ENCODE data around the gene PLCB4. TPM values are rescaled to one million over a fixed set of nuclear protein-coding genes. Genes with fewer than 3 reads are reported as not detected.
"Not testable (repeated sequence)": the region's sequence is repeated elsewhere in the genome, so short reads cannot be mapped to it uniquely, and the experiment has no call there.

The PLCB4 gene
- not detected for total RNA-seq

- ChIA-PET POLR2A (no interaction called here), CTCF (no interaction called here)
Measured at GRCh38 chr20:9068841-9069663, at the start of gene PLCB4. Gene PLCB4, plus strand, starts transcription at chr20:9069087. Its CDS starts 238,728 bp downstream, at chr20:9307815.

- CTCF ChIA-PET: interaction anchor here (0.5 to 1.0 kb wide), 2 partner anchors 65 to 82 kb away, joined by 3 read pairs; no protein-coding TSS in a partner anchor
- POLR2A ChIA-PET: no interaction called here
Measured at GRCh38 chr20:9019833-9020232, 49.1 kb upstream of the PLCB4 start.

GRCh38 chr20:9021216-9021615 lies 47.7 kb upstream of the PLCB4 start:
- CTCF ChIA-PET: no interaction called here
- POLR2A ChIA-PET: no interaction called here

GRCh38 chr20:9021699-9022098 lies 47.2 kb upstream of the PLCB4 start:
- CTCF ChIA-PET: no interaction called here

GRCh38 chr20:9022376-9022775 lies 46.5 kb upstream of the PLCB4 start:
- ChIA-PET CTCF (no interaction called here), POLR2A (no interaction called here)

More at GRCh38 chr20:9021699-9022098, 47.2 kb upstream of the PLCB4 start:
- POLR2A ChIA-PET: no interaction called here

GRCh38 chr20:9024606-9025005 lies 44.3 kb upstream of the PLCB4 start:
- POLR2A ChIA-PET: no interaction called here
- CTCF ChIA-PET: no interaction called here

DNA sequence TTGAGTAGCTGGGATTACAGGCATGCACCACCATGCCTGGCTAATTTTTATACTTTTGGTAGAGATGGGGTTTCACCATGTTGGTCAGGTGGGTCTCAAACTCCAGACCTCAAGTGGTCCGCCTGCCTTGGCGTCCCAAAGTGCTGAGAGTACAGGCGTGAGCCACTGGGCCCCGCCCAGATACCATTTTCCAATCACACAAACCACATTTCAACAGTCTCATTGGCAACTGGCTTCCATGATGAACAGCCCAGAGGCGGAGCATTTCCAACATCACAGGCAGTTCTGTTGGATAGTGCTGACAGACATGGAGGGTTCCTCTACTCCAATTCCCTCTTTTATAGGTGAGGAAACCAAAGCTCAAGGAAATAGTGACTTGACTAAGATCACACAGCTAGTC lies 43.9 kb upstream of the PLCB4 start:
- ChIA-PET CTCF (interaction anchor here (0.7 kb wide), 1 partner anchor 172 kb away, joined by 3 read pairs; no protein-coding TSS in a partner anchor), POLR2A (no interaction called here)

GRCh38 chr20:9025643-9026042 lies 43.2 kb upstream of the PLCB4 start:
- CTCF ChIA-PET: interaction anchor here (0.7 kb wide), 1 partner anchor 171 kb away, joined by 3 read pairs; no protein-coding TSS in a partner anchor
- POLR2A ChIA-PET: no interaction called here

DNA sequence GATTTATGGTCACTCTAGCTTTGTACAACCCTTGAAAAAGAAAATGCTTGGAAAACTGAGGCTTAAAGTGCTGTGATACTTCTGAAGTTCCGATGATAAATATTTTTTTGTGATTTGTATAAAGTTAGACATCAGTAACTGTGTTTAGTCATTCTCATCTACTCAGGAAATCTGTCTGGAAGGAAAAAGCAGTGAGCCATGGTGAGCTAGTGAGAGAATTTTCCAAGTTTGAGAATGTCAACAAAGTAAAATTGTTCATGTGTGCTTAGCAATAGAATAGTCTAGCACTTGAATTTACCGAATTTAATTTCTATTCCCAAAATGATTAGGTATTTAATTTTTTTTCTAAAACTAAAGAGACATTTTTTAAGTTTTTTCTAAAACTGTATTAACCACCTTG lies 41.3 kb upstream of the PLCB4 start:
- ChIA-PET CTCF (no interaction called here), POLR2A (no interaction called here)

DNA sequence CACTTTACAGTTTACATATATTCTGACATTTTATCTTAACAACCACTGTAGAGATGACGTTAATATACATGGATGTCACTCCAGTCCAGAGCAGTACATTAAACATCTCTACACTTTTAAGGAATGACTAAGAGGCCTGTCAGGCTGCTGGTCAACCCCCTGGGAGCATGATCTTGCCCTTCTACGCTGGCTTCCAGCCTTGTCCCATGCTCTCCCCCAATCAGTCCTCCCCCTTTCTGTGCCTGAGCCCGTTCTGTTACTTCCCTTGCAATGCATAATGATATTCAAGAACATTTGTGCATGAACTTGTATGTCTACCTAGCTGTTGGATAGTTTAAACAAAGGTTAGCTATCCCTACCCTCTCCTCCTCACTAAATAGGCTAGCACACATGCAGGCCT lies 40.5 kb upstream of the PLCB4 start:
- ChIA-PET CTCF (no interaction called here), POLR2A (no interaction called here)

- ChIA-PET CTCF (no interaction called here), POLR2A (no interaction called here)
Measured at GRCh38 chr20:9031991-9032390, 36.9 kb upstream of the PLCB4 start.

- CTCF ChIA-PET: no interaction called here
- POLR2A ChIA-PET: no interaction called here
Measured at GRCh38 chr20:9032758-9033157, 36.1 kb upstream of the PLCB4 start.

GRCh38 chr20:9035126-9035525 lies 33.8 kb upstream of the PLCB4 start:
- POLR2A ChIA-PET: no interaction called here
- CTCF ChIA-PET: no interaction called here

DNA sequence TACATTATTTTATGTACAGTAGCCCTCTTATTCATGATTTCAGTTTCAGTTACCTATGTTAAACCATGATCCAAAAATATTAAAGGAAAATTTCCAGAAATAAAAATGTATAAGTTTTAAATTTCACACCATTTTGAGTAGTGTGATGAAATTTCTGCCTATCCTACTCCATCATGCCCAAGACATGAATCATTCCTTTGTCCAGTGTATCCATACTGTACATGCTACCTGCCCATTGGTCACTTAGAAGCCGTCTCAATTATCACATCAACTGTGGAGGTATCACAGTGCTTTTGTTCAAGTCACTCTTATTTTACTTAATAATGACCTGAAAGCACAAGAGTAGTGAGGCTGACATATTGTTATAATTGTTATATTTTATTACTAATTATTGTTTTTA lies 32.3 kb upstream of the PLCB4 start:
- ChIA-PET CTCF (no interaction called here), POLR2A (no interaction called here)

DNA sequence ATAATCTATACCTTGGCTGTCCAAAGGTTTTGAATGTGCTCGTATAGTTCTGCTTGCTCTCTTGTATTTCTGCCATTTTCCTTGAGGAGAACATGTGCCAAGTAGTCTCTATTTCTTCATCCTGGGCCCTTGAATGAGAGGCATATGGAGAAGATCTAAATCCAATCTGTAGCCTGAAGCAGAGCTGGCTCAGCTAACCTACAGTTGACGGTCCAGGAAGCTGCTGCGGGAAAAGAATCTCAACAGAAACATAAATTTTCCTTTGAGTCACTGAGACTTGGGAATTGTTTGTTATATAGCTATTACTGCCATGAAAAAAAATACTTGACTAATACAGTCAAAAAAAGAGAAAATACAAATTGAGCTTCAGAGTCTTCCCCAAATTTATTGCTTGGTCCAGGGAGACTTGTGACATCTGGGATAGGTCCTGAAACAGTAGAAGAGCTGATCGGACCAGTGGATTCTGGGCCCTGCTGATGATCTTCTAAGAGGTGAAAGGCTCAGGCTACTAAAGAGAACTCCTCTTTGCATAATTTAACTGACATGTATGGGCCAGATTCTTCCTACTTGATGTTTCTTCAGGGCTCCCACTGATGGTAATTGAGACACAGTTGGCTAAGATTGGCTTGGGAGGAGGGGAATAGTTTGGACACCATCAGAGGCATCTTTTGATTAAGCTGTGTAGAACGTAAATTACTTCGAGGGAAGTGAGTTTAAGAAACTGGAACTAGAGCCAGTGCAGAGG lies 29.9 kb upstream of the PLCB4 start:
- ChIA-PET CTCF (no interaction called here), POLR2A (no interaction called here)

DNA sequence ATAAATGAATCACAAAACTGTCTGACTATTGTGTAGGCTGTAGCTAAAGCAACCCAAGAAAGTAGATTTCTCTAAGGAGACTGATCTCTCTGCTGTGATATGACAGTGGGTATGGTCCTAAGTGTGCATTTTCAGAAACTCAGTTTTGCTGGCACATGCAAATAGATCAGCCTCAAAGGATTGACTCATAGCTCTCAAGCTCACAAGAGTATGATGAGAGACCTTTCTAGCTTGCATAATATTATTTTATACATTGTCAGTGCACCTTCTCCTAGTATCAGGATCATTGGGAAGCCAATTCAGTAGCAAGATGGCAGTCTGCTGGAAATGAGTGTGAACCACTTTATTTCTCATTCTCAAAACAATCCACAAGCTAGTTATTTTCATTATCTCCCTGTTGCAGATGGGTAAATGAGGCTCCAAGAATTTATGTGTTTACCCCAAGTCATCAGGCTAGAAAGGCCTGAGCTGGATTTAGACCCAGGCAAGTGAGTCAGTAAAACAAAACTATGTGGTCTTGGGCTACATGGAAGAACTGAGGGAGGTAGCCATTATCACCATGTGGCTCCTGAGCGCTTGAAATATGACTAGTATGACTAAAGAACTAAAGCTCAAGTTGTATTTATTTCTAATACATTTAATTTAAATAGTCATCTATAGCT lies 27.9 kb upstream of the PLCB4 start:
- ChIA-PET POLR2A (no interaction called here), CTCF (no interaction called here)

DNA sequence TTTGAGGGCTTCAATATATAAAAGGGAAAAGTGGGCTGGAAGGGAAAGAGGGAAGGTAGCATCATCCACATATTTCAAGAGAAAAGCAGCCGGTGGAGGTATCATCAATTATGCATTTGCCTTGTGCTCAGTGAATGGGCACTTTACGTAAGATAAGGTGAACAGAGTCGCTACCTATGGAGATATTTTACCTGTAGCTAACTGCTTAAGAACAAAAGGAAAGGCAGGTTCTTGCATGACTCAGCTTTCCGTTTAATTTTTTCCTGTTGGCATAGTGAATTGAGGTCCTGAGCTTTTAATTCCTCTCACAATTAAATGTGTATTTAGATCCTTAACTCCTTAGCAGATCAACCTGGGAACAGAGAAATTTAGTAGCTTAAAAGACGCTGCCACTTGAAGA lies 25.5 kb upstream of the PLCB4 start:
- ChIA-PET POLR2A (no interaction called here), CTCF (no interaction called here)

- CTCF ChIA-PET, POLR2A ChIA-PET: not testable (repeated sequence)
Measured at GRCh38 chr20:9047928-9048327, 21.0 kb upstream of the PLCB4 start.

DNA sequence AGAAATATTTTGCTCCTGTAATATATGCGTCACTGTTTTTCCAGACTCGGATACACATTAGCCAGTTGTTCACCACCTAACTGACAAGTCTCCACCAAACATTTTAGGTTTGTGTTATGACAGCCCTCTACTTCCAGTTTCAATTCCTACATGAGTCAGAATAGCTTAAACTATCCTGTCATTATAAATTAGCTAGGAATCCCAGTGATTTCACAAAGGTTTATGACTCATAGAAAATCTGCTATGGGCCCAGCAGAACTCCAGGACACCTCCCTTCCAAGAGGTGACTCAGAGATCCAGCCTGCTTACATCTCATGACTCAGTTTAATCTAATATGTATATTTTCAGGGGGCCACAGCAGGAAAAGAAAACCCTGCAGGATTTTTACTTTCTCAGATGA lies 17.4 kb upstream of the PLCB4 start:
- ChIA-PET POLR2A (no interaction called here), CTCF (no interaction called here)

- ChIA-PET POLR2A (no interaction called here), CTCF (no interaction called here)
Measured at GRCh38 chr20:9052136-9052535, 16.8 kb upstream of the PLCB4 start.

DNA sequence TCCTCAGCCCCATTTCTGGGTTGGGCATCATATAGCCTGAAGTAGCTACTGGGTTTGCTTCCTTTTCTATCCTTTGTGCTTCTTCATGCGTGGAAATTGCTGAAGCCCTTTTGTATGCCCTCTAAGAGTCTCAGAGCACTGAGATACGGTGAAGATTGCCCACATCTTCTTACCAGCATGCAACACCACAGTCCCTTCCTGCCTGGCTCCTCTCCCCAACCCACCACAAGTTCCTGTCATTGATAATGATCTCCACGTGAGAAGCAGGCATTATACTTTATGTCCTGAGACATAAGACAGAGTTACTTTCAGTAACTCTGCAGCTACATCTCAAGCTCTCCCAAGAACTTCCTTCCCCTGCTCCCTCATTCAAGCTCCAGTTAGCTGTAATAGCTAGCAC lies 15.8 kb upstream of the PLCB4 start:
- CTCF ChIA-PET: no interaction called here
- POLR2A ChIA-PET: no interaction called here

All from activated CD8-positive, alpha-beta memory T cell treated with anti-CD3 and anti-CD28 coated beads for 36 hours (primary cell).